A549 (cell line): Measurements from ENCODE around the gene GIT2.

Experiments
- CHD4 ChIP-seq: fragments of 200-600 bp; sonication (generic); IDR thresholded peaks from 2 replicates; pipeline ENCODE4 v1.6.1; 2016; ENCODE audit warnings: antibody characterized with exemption, mild to moderate bottlenecking, borderline replicate concordance
- CTCF ChIP-seq: fragments of >200 bp; sonication (Bioruptor Twin); formaldehyde crosslinking; IDR thresholded peaks from 3 replicates; pipeline ENCODE4 v1.5.1; 2016
- E2F6 ChIP-seq: IDR thresholded peaks from 2 replicates; pipeline ENCODE4 v1.6.1; 2012; ENCODE audit warnings: low read depth, borderline replicate concordance
- ELK1 ChIP-seq: fragments of 150-350 bp; IDR thresholded peaks from 2 replicates; pipeline ENCODE4 v1.6.1; 2014; ENCODE audit warnings: low read depth, mild to moderate bottlenecking, low read length
- HES2 ChIP-seq: fragments of >200 bp; sonication (Bioruptor Twin); formaldehyde crosslinking; IDR thresholded peaks from 2 replicates; pipeline ENCODE4 v1.6.1; 2016
- NFE2L2 ChIP-seq: fragments of 150-350 bp; conservative IDR thresholded peaks from 2 replicates; pipeline ENCODE4 v1.6.1; 2014; ENCODE audit warnings: low read length
- REST ChIP-seq: fragments of 200-600 bp; sonication (generic); IDR thresholded peaks from 2 replicates; pipeline ENCODE4 v1.6.1; 2016; ENCODE audit warnings: antibody characterized with exemption, mild to moderate bottlenecking, moderate library complexity
- RFX5 ChIP-seq: fragments of 450-650 bp; IDR thresholded peaks from 2 replicates; pipeline ENCODE4 v1.7.1; 2014; ENCODE audit warnings: antibody characterized with exemption, mild to moderate bottlenecking, moderate library complexity
- RNF2 ChIP-seq: fragments of 200-600 bp; sonication (generic); IDR thresholded peaks from 2 replicates; pipeline ENCODE4 v1.6.1; 2016; ENCODE audit warnings: low read depth, mild to moderate bottlenecking, antibody characterized with exemption, moderate library complexity, borderline replicate concordance
- SMC3 ChIP-seq: fragments of >200 bp; sonication (Bioruptor Twin); formaldehyde crosslinking; IDR thresholded peaks from 3 replicates; pipeline ENCODE4 v1.6.1; 2018; ENCODE audit warnings: inconsistent platforms
- TP53 ChIP-seq: fragments of 250-450 bp; sonication (Bioruptor Pico); IDR thresholded peaks from 2 replicates; pipeline ENCODE4 v1.5.0; 2021; ENCODE audit warnings: mild to moderate bottlenecking, moderate library complexity
- ZFP36 ChIP-seq: fragments of 450-650 bp; IDR thresholded peaks from 2 replicates; pipeline ENCODE4 v1.6.1; 2014; ENCODE audit warnings: borderline replicate concordance; ENCODE audit not compliant: partially characterized antibody

GRCh38 chr12:109916045-109916444 lies 80.1 kb downstream of the GIT2 start:
- no peak for TF ChIP-seq ELK1
- TF ChIP-seq CTCF: no peak
- no peak for TF ChIP-seq RNF2
- TF ChIP-seq SMC3: no peak
- no peak for TF ChIP-seq CHD4
- no peak for TF ChIP-seq REST
- no peak for TF ChIP-seq NFE2L2
- no peak for TF ChIP-seq RFX5
- no peak for TF ChIP-seq E2F6
- no peak for TF ChIP-seq ZFP36
- TF ChIP-seq HES2: no peak
- no peak for TF ChIP-seq TP53 (CRISPR knock-in tag)
